Breast epithelium (tissue), 4 donors: ENCODE results near the gene P2RX6. TPM values are rescaled to one million over a fixed set of nuclear protein-coding genes. Genes with fewer than 3 reads are reported as not detected.

Experiments used
- DNase-seq, 2 donors: peaks; one replicate each; pipeline ENCODE4 v3.0.0-alpha.2; 2019; ENCODE audit warnings: low spot score in 2 of 2
- H3K27ac ChIP-seq, 2 donors: fragments of 200-600 bp; sonication (generic) in 1 of 2; one replicate each; pipeline ENCODE4 v1.5.1; 2016 to 2019; ENCODE audit warnings: mild to moderate bottlenecking in 1 of 2
- H3K27me3 ChIP-seq, 2 donors: fragments of 200-600 bp; sonication (generic) in 1 of 2; one replicate each; pipeline versions ENCODE4 v1.5.1 to v1.6.0; 2017 to 2019; ENCODE audit warnings: control low read depth in 1 of 2, mild to moderate bottlenecking in 1 of 2
- H3K36me3 ChIP-seq: fragments of 200-600 bp; one replicate; pipeline ENCODE4 v1.5.1; 2019
- H3K4me1 ChIP-seq, 2 donors: fragments of 200-600 bp; sonication (generic); one replicate each; pipeline ENCODE4 v1.5.1; 2016 to 2019; ENCODE audit warnings: control low read depth in 1 of 2
- H3K4me3 ChIP-seq, 3 donors: fragments of 200-600 bp; sonication (generic); 1 replicate in 2 of 3; 2 replicates in 1 of 3; pipeline ENCODE4 v1.5.1; 2016 to 2019; ENCODE audit warnings: mild to moderate bottlenecking in 3 of 3, moderate library complexity in 2 of 3
- H3K9me3 ChIP-seq, 2 donors: fragments of 200-600 bp; sonication (generic) in 1 of 2; one replicate each; pipeline ENCODE4 v1.5.1; 2016 to 2019; ENCODE audit warnings: control low read depth in 1 of 2
- CTCF ChIP-seq, 3 donors: fragments of 450-650 bp; IDR thresholded peaks; one replicate each; pipeline ENCODE4 v1.5.1; 2016 to 2017; ENCODE audit warnings: antibody characterized with exemption in 3 of 3, mild to moderate bottlenecking in 3 of 3, moderate library complexity in 3 of 3
- POLR2A ChIP-seq: fragments of 450-650 bp; IDR thresholded peaks from one replicate; pipeline ENCODE4 v1.6.1; 2016; ENCODE audit warnings: antibody characterized with exemption, mild to moderate bottlenecking, moderate library complexity
- POLR2AphosphoS5 ChIP-seq, 3 donors: sonication (generic); formaldehyde crosslinking; IDR thresholded peaks; one replicate each; pipeline ENCODE4 v1.6.1; 2017; ENCODE audit warnings: antibody characterized with exemption in 3 of 3
- intact Hi-C: fragments of 100-400 bp; cut with DNase I; formaldehyde crosslinking; loops from one replicate; pipeline ENCODE4 v1.15.1; 2023; ENCODE audit warnings: low total_unique reads
- total RNA-seq, 3 donors: library from RNA; depleted of rRNA; stranded (reverse); fragments of >200 nt; gene quantifications; one replicate each; pipeline ENCODE4 v1.1.0, GENCODE V29; 2016

P2RX6 gene
- total RNA-seq, 3 donors from 2014 or later, result 1.6 TPM; not detected in 2

DNA sequence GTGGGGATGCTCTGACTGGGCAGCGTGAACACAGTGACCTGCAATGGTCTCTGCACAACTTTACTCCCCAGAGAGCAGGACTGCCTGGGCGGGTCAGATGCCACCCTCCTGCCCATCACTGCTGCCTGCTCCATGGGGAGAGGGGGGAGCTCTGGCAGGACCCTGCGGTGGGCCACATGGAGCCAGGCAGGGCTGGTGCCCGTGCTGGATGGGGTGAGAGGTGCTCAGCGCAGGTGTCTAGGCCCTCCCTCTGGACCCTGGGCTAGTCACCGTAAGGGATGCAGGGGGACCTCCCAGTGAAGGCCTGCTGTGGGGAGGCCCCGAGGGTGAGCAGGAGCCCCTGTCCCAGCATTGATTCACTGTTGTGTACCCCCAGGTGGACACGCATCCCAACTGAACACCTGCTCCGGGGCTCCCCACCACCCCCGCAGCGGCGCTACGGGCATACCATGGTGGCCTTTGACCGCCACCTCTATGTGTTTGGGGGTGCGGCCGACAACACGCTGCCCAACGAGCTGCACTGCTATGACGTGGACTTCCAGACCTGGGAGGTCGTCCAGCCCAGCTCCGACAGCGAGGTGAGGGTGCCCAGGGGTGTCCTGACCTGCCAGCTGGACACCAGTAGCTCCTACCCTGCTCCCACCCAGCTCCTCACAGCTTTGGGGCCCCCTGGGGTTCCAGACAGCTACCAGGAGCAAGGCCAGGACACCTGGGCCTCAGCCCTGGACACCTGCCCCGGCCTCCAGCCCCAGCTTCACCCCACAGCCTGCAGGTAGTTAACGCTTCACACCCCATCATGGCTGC, 23.5 kb upstream of the P2RX6 start:
- no peaks in the 10 kb centered on the region for H3K27me3 ChIP-seq

DNA sequence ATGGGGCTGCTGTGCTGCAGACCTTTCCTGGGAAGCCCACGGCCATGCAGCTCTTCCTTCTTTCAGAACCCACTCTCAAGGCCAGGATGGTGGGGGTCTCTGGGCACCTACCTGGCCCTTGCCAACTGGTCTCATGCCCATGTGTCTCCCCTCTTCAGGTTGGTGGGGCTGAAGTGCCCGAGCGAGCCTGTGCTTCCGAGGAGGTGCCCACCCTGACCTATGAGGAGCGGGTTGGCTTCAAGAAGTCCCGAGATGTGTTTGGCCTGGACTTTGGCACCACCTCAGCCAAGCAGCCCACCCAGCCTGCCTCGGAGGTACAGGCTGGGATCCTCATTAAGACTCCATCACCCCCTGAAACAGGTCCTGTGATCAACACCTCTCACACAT, 22.9 kb upstream of the P2RX6 start:
- Histone ChIP-seq H3K27me3 (no peaks in the 10 kb centered on the region), H3K27ac (no peak overlapping the region), H3K36me3 (no peaks in the 10 kb centered on the region), H3K4me1 (no peaks in the 10 kb centered on the region), H3K4me3 (no peak overlapping the region), H3K9me3 (no peaks in the 10 kb centered on the region)
- no peak for DNase-seq
- TF ChIP-seq CTCF (IDR thresholded peaks at IDR 0.05) (no peak), POLR2A (no peak), POLR2AphosphoS5 (IDR thresholded peaks at IDR 0.05) (no peak)
- intact Hi-C loops, result no loop called here

More for the DNA sequence above, 23.5 kb upstream of the P2RX6 start:
- no peak for TF ChIP-seq POLR2A
- no peak for TF ChIP-seq CTCF (IDR thresholded peaks at IDR 0.05)
- TF ChIP-seq POLR2AphosphoS5 (IDR thresholded peaks at IDR 0.05), result no peak
- intact Hi-C loops, result no loop called here
- H3K27ac ChIP-seq, result no peak overlapping the region
- H3K36me3 ChIP-seq, result no peaks in the 10 kb centered on the region
- DNase-seq, result no peak
- H3K9me3 ChIP-seq, result no peaks in the 10 kb centered on the region
- no peak overlapping the region for H3K4me3 ChIP-seq
- H3K4me1 ChIP-seq, result no peaks in the 10 kb centered on the region

GRCh38 chr22:20992456-20993303, 22.3 kb upstream of the P2RX6 start:
- no peaks in the 10 kb centered on the region for H3K9me3 ChIP-seq
- H3K27ac ChIP-seq, result no peak overlapping the region
- DNase-seq, result no peak
- no peaks in the 10 kb centered on the region for H3K36me3 ChIP-seq
- H3K4me1 ChIP-seq, result no peaks in the 10 kb centered on the region
- no peak for TF ChIP-seq POLR2AphosphoS5 (IDR thresholded peaks at IDR 0.05)
- no peak for TF ChIP-seq CTCF (IDR thresholded peaks at IDR 0.05)
- no peak for TF ChIP-seq POLR2A
- intact Hi-C loops, result no loop called here
- H3K27me3 ChIP-seq, result no peaks in the 10 kb centered on the region
- H3K4me3 ChIP-seq, result no peak overlapping the region

GRCh38 chr22:20993304-20994127, 21.4 kb upstream of the P2RX6 start:
- Histone ChIP-seq H3K36me3 (no peaks in the 10 kb centered on the region), H3K9me3 (no peaks in the 10 kb centered on the region), H3K4me1 (no peaks in the 10 kb centered on the region), H3K4me3 (no peak overlapping the region), H3K27ac (no peak overlapping the region), H3K27me3 (no peaks in the 10 kb centered on the region)
- intact Hi-C loops, result no loop called here
- no peak for DNase-seq
- TF ChIP-seq POLR2A, result no peak
- no peak for TF ChIP-seq CTCF (IDR thresholded peaks at IDR 0.05)
- TF ChIP-seq POLR2AphosphoS5 (IDR thresholded peaks at IDR 0.05), result no peak
